Lung microvascular endothelial cell (primary cell): ENCODE measurements around the gene CAMKK1. TPM values are rescaled to one million over a fixed set of nuclear protein-coding genes. Genes with fewer than 3 reads are reported as not detected.

ENCODE experiments used
- DNase-seq, 2 donors: peaks; one replicate each; pipeline versions ENCODE4 v3.0.0 to v3.0.0-alpha.2; 2010; ENCODE audit warnings: low read depth in 2 of 2
- total RNA-seq: library from RNA; depleted of rRNA; stranded (reverse); fragments of >200 nt; gene quantifications from 2 replicates; pipeline ENCODE4 v1.2.1, GENCODE V29; 2014

CAMKK1 gene
- total RNA-seq, 1 donor from 2014 or later, result 0.79 TPM

DNA sequence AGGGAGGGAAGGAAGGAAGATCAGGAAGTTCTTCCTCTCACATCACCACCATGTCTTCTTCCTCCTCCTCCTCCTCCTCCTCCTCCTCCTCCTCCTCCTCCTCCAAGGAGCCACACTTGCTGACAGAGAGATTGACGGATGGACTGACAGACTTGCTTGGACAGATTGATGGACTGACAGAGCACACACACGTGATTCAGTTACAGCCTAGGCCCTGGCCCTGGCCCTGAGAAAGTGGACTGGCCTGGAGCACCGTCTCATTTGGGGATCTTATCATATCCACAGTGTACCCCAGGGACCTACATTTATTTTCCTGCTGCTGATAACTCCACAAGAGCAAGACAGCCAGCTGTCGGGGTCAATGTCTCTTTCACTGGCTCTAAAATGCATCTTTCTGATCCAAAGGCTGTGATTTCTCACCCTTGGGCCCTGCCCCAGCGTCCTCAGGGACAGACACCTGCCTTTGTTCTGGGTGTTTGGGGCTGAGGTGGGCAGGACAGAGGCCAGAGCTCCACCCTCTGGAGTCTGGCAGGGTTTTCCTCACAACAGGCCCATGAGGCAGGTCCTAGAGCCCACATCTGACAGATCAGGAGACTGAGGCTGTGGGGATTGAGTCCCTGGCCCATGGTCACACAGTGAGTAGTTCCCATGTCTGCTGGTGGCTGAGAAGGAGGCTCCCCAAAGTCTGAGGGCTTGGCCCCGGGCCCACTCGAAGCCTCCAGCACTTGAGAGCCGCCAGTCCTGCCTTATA lies 25.7 kb upstream of the CAMKK1 start:
- DNase-seq, result no peak

DNA sequence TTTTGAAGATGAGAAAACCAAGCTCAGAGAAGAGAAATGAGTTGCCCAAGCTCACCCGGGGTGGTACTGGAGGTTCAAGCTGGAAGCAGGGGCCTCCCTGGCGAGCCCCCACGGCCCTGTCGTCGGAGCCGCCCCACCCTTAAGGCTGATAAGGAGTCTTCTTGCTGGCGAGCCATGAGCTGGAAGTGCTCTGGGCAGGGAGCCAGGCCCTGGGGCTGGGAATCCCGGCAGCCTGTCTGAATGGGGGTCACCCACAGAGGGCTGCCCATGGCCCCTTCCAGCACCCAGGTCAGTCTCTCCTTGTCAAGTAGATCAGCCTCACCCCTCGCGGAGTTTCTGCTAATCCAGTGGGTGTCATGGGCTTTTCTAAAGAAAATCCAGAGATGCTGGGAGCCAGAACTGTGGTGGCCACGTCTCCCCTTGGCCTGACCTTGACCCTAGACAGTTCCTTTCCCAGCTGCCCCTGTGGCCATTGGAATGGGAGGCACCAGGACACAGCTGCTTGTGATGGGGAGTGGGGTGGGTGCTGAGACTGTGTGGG lies 24.6 kb upstream of the CAMKK1 start:
- DNase-seq, result peak in 1 of 2 donors; percentile 40

DNA sequence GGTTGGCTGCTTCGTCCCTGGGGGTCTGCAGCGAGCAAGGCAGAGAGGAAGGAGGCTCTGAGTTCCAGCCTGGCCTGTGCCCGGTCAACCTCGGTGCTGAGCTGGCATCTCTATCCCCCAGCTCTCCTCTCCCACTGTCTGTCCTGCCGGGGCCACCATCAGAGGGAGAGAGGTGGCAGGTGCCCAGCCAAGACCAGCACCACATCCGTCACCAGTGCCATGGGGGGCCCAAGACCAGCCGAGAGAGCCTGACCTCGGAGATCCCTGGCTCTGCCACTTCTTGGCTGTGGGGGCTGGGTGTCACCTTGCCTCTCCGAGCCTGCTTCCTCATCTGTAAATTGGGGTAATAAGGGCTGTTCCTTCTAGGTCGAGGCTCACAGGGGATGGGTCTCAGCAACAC lies 24.0 kb upstream of the CAMKK1 start:
- DNase-seq, result no peak

DNA sequence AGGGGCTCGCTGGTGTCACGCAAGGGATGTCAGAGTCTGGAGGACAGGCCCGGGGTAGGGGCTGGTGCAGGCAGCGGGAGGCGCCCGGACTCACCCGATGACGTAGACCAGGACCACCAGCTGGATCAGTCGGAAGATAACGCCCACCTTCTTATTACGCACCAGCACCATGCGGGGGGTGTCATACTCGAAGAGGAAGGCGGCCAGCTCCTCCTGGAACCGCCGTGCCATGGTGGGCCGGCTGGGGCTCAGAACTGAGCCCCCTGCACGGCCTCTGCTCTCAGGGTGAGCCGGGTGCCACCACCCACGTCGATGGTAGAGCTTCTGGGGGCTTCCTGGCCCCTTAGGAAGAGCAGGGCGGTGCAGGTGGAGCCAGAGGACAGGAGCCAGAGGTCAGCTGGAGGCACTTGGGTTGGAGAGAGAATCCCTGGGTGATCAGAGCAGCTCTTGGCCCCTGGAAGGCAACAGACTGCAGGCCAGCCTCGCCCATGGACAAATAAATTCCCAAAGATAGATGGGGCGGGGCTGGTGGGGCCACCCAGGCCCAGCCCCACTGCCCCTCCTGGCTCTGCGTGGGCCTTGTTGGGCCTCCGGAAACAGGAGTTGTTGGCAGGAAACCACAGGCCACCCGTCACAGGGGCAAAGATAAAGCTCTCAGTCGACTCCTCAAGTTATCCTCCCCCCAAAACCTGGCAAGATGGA lies 23.3 kb upstream of the CAMKK1 start, which contains the start of gene P2RX1:
P2RX1 (minus strand) TSS at position 471 of the 702 bp plus-strand sequence; CDS start at position 231, 240 bp downstream.
- peak in 1 of 2 donors; percentile 23 for DNase-seq

DNA sequence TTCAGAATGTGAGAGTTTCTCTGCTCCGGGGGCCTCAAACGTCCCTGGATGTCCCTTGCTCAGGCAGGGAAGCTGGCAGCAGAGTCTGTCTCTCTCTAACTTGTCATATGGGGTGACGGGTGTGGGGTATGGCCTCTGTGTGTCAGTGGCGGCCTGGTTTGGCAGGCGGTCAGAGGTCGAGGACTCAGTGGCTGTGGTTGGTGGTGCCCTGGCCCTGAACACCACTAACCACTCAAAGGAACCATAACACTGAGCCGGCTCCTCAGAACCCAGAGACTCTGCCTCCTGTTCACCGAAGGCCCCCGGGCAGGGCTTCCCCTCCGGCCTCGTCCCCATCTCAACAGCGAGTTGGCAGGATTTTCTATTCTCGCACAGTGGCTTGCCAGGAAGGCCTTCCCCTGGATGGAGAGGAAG lies 22.7 kb upstream of the CAMKK1 start:
- no peak for DNase-seq

DNA sequence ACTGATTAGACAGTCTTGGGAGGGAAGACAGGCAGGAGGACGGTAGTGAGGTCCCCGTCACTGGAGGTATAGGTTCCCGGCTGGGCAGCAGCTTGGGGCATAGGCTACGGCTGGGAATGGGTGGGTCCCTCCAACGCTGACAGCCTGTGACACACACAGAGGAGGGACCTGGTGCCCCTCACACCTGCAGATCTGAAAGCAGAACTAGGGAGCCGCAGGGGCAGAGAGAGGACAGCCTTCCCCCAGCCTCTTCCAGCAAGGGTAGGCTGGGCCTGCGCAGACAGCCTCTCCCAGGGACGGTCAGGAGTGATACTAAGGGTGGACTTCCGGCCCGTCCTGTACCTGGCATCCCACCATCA lies 21.4 kb upstream of the CAMKK1 start:
- DNase-seq, result no peak

DNA sequence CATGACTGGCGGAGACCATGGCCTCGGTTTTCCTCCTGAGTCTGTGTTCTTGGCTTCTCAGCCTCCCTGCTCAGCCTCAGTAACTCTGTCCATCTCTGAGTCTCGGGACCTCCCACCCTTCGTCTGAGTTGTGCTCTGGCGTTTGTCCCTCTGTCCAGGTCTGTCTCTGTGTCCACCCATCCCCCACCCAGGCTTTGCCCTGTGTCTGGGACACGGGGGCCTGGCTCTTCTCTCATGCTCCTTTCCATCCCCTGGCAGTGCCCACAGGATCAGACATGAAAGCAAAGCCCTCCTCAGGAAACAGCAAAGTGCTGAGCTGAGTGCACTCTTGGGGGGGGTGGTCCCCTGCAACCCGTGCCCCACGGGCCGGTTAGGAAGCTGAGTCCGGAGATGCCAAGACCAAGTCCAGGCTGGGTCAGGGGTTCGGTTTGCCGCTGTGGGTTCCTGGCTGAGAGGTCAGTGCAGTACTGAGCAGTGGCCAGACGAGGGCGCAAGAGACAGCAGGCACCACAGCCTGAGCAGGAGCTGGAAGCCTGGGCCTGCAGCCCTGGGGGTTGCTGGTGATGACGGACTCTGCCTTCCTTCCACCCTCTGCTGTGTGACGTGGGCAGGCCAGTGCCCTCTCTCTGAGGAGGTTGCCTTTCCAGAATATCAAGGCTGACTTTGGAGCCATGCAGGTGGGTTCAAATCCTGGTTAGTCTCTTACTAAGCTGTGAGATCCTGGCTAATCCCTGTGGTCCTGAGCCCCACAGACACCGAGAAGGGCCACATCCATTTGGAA lies 20.9 kb upstream of the CAMKK1 start:
- peak; percentile 73 to 78 for DNase-seq

DNA sequence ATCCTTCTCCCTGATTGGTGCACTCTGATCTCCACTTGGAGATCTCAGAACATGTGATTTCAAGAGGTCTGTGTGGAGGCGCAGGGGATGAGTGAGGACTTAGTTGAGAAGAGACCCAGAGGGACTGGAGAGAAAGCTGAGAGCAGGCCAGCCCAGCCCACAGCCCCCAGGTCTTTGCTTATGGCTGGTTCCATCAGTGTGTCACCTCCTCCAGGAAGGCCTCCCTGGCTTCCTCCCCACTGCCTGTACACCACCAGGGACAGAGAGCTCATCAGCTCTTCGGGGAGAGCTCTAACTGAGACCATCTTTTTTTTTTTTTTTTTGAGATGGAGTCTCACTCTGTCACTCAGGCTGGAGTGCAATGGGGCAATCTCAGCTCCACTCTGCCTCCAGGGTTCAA lies 20.0 kb upstream of the CAMKK1 start:
- no peak for DNase-seq

DNA sequence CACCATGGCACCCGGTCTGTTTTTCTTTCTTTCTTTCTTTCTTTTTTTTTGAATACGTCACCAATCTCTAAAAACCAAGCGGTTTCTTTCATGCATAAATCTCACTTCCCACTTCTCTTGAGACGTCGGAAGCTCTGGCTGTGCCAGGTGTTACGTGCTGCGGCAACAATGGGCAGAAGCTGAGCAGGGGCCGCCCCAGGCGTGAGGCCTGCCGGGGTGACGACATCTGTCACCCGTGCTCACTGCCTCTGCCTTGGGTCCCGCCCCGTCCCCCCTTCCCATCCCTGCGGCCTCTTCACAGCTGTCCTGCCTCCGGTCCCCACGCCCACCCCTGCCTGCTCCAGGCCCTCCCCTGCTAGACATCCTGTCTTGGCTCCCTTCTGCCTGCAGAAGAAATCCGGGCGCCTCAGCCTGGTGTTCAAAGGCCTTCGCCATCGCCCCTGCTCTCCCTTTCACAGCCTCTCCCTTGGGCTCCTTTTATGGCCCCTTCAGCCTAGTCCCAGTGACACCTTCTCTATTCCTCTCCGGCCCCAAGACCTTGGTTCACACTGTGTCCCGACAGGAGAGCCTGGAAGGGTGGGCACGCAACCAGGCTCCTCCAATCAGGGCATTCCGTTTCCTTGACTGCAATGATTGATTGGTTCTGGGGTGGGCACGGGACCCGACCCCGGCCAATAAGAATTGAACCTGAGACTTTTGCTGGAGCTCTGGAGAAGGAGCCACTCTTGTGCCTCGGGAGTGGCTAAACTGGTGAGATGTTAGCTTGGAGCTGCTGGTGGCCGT lies 18.6 kb upstream of the CAMKK1 start:
- peak in 1 of 2 donors; percentile 37 for DNase-seq

DNA sequence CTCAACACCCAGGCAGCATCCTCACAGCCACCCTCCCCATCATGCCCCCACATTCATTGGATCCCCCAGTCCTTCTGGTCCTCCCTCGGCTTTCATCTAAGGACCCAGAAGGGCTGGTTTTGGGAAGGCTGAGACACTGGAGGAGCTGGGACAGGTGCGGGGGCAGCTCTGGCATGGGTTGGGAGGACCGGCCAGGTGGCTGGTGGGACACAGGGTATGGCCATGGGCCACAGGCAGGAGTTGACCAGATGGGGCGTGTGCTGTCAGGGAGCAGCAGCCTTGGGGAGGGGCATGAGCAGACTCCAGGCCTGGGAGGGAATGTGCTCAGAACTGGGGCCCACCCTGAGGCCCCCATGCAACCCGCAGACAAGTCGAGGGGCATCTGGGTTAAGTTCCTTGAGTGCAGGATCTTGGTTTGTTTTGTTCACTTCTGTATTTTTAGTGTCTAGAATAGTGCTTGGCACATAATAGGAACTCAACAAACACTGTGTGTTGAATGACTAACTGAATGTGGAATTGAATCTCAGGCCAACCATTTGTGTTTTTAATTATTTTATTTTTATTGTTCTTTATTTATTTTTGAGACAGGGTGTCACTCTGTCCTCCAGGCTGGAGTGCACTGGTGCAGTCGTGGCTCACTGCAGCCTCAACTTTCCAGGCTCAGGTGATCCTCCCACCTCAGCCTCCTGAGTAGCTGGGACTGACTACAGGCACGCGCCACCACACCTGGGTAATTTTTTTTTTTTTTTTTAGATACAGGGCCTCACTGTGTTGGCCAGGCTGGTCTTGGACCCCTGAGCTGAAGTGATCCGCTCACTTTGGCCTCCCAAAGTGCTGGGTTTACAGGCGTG lies 17.8 kb upstream of the CAMKK1 start:
- no peak for DNase-seq

DNA sequence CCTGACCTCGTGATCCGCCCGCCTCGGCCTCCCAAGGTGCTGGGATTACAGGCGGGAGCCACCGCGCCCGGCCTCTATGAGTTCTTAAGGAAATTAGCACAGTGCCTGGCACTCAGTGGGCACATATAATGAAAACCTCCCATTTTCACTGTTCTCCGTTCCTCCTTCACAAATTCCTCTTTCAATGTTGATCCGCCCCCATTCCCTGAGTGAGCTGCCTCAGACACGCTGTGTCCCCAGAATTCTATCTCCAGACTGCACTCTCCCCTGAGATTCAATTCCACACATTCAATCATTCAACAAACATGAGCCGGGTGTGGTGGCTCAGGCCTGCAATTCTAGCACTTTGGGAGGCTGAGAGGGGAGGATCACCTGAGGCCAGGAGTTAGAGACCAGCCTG lies 16.4 kb upstream of the CAMKK1 start:
- DNase-seq, result no peak

DNA sequence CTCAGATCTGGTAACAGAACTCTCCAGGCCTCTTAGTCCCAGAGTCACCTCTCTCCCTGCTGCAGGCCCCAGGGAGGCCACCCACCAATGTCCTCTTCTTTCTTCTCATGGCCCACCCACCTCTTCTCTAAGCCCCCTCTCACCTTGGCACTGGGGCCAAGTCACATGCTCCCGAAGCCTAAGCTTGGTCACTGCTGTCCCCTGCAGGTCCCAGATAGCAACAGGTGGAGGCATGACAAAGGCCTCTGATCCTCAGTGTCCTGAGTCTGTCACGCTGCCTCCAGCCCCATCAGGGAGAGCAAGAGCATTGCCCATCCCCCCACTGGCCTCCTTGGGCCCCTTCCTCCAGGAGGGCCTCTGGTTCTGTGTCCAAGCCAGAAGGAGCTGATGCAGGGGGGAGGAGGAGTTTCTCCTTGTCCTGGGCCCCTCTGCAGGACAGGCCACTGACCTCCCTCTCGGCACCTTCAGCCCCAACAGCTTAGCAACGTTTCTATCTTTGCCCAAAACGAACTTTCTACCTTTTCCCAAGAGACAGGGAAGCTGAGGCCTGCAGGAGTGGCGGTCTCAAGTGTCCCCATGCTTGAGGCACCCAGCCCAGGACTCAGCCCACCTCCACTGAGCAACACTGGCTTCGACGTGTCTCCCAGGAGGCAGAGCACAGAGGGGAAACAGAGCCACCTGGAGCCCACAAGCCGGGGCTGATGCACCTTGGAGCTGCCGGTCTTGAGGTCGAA lies 14.8 kb upstream of the CAMKK1 start:
- peak in 1 of 2 donors; percentile 45 for DNase-seq

DNA sequence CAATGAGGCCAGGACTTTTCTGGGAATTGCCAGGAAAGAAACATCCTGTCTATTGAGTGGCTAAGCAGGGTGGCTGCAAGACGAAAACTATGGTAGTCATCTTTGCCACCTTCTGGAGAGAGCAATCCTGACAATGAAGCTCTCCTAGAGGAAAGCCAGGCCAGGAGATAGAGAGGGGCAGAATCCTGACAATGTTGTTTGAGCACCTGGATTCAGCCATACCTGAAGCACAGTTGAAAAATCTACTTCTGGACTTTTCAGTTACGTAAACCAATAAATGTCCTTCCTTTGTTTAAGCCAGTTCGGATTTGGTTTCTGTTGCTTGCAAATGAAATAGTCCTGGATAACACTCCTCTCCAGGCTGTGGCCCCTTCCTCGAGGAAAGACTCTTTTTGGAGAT lies 14.0 kb upstream of the CAMKK1 start:
- DNase-seq, result no peak

DNA sequence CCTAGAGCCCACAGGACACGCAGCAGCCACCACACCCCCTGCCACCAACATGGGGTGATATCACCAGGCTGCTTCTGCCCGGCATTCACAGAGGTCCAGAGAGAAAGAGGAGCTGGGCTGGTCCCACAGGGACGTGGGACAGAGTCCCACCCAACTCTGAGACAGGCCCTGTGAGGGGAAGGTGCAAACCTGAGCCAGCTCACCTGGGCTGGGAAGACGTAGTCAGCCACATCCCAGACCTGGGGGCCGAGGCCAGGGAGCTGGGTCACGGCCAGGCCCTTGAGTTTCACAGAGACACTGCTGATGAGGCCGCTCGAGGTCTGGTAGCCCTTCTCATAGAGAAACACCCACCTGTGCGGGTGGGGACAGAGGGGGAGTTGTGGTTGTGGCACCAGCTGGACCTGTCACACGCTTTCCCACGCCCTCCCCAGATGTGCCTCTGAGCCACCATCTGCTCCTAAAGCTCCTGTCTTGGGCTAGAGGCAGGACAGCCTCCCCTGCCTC lies 12.2 kb upstream of the CAMKK1 start:
- no peak for DNase-seq

DNA sequence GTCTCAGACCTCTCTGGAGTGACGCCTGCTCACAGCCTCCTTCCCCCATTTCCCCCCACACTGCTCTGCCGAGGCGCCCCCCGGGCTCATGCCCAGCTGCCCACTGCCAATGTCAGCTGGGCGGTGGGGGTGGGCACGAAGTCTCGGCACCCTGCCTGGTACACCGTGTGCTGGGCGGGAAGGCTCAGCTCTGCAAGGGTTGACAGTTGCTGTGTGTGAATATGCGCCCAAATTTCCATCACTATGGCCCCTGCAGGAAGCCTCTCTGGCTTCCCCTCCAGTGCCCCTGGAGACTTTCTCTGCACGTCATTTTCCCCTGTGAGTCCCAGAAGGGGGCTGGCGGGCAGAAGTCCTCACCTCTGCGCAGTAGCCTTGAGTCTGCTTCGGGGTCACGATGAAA lies 11.6 kb upstream of the CAMKK1 start:
- DNase-seq, result no peak

DNA sequence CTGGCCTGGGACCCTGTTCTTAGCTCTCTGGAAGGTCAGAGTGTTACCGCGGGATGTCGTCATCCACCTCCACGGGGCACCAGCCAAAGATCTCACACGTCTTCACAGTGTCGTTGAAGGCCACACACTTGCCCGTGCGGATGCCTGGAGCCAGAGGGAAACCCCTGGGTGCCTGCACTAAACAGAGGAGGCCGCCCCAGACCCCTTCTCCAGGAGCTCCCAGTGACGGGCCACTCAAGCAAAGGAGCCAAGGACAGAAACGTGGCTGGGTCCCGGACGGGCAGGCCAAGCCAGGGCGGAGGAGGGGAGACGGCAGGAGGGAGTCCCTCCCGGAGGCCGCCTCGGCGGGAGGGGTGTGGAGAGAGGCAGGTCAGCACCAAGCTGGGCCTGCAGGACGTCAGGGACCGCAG lies 11.0 kb upstream of the CAMKK1 start:
- DNase-seq, result no peak

DNA sequence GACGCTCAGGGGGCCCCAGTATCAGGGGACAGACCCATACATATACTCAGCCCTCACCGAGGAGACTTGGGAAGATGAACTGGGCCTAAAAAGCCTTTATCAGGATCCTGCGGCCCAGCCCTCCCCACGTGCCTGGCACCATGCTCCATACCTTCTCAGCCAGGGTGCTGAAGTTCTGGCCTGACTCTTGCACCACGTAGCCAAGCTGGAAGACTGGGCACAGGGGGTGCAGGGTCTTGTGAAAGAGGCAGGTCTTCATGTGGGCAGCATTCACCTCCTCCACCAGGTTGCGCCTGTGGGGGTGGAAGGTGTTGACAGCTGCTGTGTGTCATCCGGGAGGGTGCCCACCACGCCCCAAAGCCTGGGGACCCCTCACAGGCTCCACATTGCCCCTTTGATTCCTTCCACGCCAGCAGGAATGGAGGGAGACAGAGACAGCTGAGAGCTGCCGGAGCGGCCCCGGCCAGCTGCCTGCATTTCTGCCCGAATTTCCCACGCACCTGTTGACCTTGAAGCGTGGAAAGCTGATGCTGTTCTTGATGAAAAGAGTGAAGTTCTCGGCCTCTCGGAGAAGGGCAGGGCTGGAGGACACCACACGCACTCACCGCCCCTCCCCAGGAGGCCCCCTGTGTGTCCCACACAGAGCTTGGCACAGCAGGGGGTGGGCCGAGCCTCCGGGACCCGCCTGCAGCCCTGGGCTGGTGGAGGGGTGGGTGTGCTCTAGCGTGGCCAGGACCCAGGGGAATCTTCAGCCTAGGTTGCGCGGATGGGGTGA lies 10.4 kb upstream of the CAMKK1 start:
- DNase-seq, result no peak

DNA sequence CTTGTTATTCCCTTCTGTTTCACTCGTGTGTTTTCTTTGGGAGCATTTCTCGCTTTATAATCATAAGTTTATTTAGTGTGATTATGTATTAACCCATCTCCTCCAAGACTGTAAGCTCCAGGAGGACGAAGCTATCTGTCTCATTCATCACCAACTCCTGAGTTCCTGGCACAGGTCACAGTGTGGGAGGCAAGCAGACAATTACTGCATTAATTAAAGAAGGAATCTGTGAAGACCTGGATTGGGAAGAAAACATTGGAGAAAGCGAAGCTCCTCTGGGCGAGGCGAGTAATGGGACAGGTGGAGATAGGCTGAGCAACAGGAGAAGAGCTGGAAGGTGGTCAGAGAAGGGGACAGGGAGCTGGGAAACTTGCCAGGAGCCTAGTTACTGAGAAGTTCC lies 7.8 kb upstream of the CAMKK1 start:
- no peak for DNase-seq

DNA sequence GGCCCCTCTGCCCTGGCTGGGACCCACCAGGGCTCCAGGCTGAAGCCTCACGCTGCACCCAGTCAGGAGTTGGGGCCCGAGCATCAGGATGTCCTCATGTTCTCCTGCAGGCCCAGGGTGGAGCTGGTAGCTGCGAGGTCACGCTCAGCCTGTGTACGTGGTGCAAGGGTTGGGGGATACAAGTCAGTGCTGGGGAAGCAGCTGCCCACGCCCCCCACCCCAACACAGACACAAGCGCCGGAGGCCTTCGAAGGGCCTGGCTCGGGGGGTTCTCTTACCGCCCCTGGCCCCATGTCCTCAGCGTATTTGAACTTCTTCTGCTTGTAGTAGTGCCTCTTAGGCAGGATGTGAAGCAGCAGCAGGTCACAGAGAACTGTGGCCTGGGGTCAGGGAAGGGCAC lies 4.9 kb upstream of the CAMKK1 start:
- DNase-seq, result no peak
